ENCODE results near the gene HDAC4. TPM values are rescaled to one million over a fixed set of nuclear protein-coding genes. Genes with fewer than 3 reads are reported as not detected.

The HDAC4 gene
- total and polyA plus RNA-seq, 7 donors: 7.9 to 329 (median 129) TPM

- intact Hi-C loops (cut with DNase I): loop anchor here in 1 of 2 donors (5.0 kb wide), 1 partner anchor 88 kb away; no protein-coding TSS in a partner anchor
- H3K9me3 ChIP-seq: no peaks in the 10 kb centered on the region
- no peak for TF ChIP-seq CTCF (IDR thresholded peaks at IDR 0.05)
- H3K27ac ChIP-seq: peak overlapping the region; percentile 83
- H3K36me3 ChIP-seq (ENCODE audit: insufficient read depth in 1 of 2, low read depth in 1 of 2): peaks cover 0 to 3% of the 10 kb centered on the region in 2 donors
- H3K4me1 ChIP-seq: peaks cover 87% of the 10 kb centered on the region
- H3K27me3 ChIP-seq (ENCODE audit: insufficient read depth in 3 of 3, low read length in 2 of 3): no peaks in the 10 kb centered on the region
- peak; percentile 68 to 92 for DNase-seq
- 17 to 29% (median 23%) methylated on average over 15 of the region's 15 CpGs for WGBS, 3 donors
- H3K4me3 ChIP-seq: peak overlapping the region; percentile 23
- ATAC-seq: peak; percentile 64 to 91 (median 89)
Observed at GRCh38 chr2:239240414-239240881, 160.4 kb downstream of the HDAC4 start.

GRCh38 chr2:239239607-239240413 lies 161.0 kb downstream of the HDAC4 start:
- DNase-seq: no peak
- peak overlapping the region; percentile 23 for H3K4me3 ChIP-seq
- peak; percentile 43 to 58 (median 58) for ATAC-seq
- H3K4me1 ChIP-seq: peaks cover 87% of the 10 kb centered on the region
- intact Hi-C loops (cut with DNase I): loop anchor here in 1 of 2 donors (5.0 kb wide), 1 partner anchor 88 kb away; no protein-coding TSS in a partner anchor
- peak overlapping the region; percentile 83 for H3K27ac ChIP-seq
- no peaks in the 10 kb centered on the region for H3K27me3 ChIP-seq (ENCODE audit: insufficient read depth in 3 of 3, low read length in 2 of 3)
- H3K9me3 ChIP-seq: no peaks in the 10 kb centered on the region
- TF ChIP-seq CTCF (IDR thresholded peaks at IDR 0.05): no peak
- peaks cover 0 to 8% of the 10 kb centered on the region in 2 donors for H3K36me3 ChIP-seq (ENCODE audit: insufficient read depth in 1 of 2, low read depth in 1 of 2)
- WGBS, 3 donors: 24 to 44% (median 30%) methylated on average over 29 of the region's 29 CpGs

- Histone ChIP-seq H3K27ac (peak overlapping the region; percentile 83), H3K9me3 (no peaks in the 10 kb centered on the region), H3K27me3 (ENCODE audit: insufficient read depth in 3 of 3, low read length in 2 of 3) (no peaks in the 10 kb centered on the region), H3K36me3 (ENCODE audit: insufficient read depth in 1 of 2, low read depth in 1 of 2) (peaks cover 0 to 8% of the 10 kb centered on the region in 2 donors), H3K4me3 (peak overlapping the region; percentile 23), H3K4me1 (peaks cover 87% of the 10 kb centered on the region)
- ATAC-seq (peak in 1 of 4 donors; percentile 66), DNase-seq (no peak)
- 47 to 71% (median 50%) methylated on average over 15 of the region's 15 CpGs for WGBS, 3 donors
- TF ChIP-seq CTCF (IDR thresholded peaks at IDR 0.05): no peak
- intact Hi-C loops (cut with DNase I): no loop called here
Observed at GRCh38 chr2:239238839-239239606, 161.8 kb downstream of the HDAC4 start.

GRCh38 chr2:239238381-239238780 lies 162.4 kb downstream of the HDAC4 start:
- H3K4me3 ChIP-seq: no peak overlapping the region
- WGBS, 3 donors: 84 to 88% (median 88%) methylated on average over 5 of the region's 5 CpGs
- H3K27me3 ChIP-seq (ENCODE audit: insufficient read depth in 3 of 3, low read length in 2 of 3): no peaks in the 10 kb centered on the region
- intact Hi-C loops (cut with DNase I): no loop called here
- H3K9me3 ChIP-seq: no peaks in the 10 kb centered on the region
- peaks cover 87% of the 10 kb centered on the region for H3K4me1 ChIP-seq
- no peak for ATAC-seq
- TF ChIP-seq CTCF (IDR thresholded peaks at IDR 0.05): no peak
- H3K27ac ChIP-seq: peak overlapping the region; percentile 83
- peaks cover 0 to 11% of the 10 kb centered on the region in 2 donors for H3K36me3 ChIP-seq (ENCODE audit: insufficient read depth in 1 of 2, low read depth in 1 of 2)
- no peak for DNase-seq

Data from psoas muscle (tissue), 8 donors.